H9 (cell line): ENCODE results near the gene XK. TPM values are rescaled to one million over a fixed set of nuclear protein-coding genes. Genes with fewer than 3 reads are reported as not detected.

ENCODE experiments used
- DNase-seq: peaks from one replicate; pipeline ENCODE4 v3.0.0-alpha.2; 2017
- H2AFZ ChIP-seq: one replicate; pipeline ENCODE4 v1.6.1; 2013; ENCODE audit warnings: mild to moderate bottlenecking, low read length, control low read depth, moderate library complexity
- H2AK5ac ChIP-seq: 2 replicates; pipeline ENCODE4 v1.6.1; 2013; ENCODE audit warnings: low read length, control low read depth, mixed read lengths; ENCODE audit not compliant: insufficient read length
- H2BK120ac ChIP-seq: one replicate; pipeline ENCODE4 v1.6.1; 2013; ENCODE audit warnings: low read depth, mild to moderate bottlenecking, low read length, control low read depth, inconsistent platforms; ENCODE audit not compliant: poor library complexity, severe bottlenecking
- H2BK12ac ChIP-seq: 2 replicates; pipeline ENCODE4 v1.6.1; 2013; ENCODE audit warnings: low read length, control low read depth, mixed read lengths, low read depth; ENCODE audit not compliant: insufficient read length
- H2BK15ac ChIP-seq: 2 replicates; pipeline ENCODE4 v1.6.1; 2013; ENCODE audit warnings: low read depth, low read length, control low read depth
- H2BK20ac ChIP-seq: one replicate; pipeline ENCODE4 v1.6.1; 2013; ENCODE audit warnings: low read depth, mild to moderate bottlenecking, low read length, control low read depth, inconsistent platforms; ENCODE audit not compliant: poor library complexity, severe bottlenecking
- H2BK5ac ChIP-seq: 2 replicates; pipeline ENCODE4 v1.6.1; 2013; ENCODE audit warnings: low read length, control low read depth, mixed read lengths; ENCODE audit not compliant: insufficient read length
- H3K14ac ChIP-seq: 2 replicates; pipeline ENCODE4 v1.6.1; 2013; ENCODE audit warnings: low read length, control low read depth; ENCODE audit not compliant: insufficient read depth
- H3K18ac ChIP-seq: 2 replicates; pipeline ENCODE4 v1.6.1; 2013; ENCODE audit warnings: low read depth, mild to moderate bottlenecking, mixed read lengths, low read length, control low read depth; ENCODE audit not compliant: insufficient read length
- H3K23ac ChIP-seq: 2 replicates; pipeline ENCODE4 v1.6.1; 2013; ENCODE audit warnings: low read length, control low read depth, mixed read lengths, low read depth; ENCODE audit not compliant: insufficient read length
- H3K23me2 ChIP-seq: 2 replicates; pipeline ENCODE4 v1.6.1; 2013; ENCODE audit warnings: low read depth, mild to moderate bottlenecking, mixed read lengths, low read length, control low read depth; ENCODE audit not compliant: insufficient read length, poor library complexity, severe bottlenecking
- H3K27ac ChIP-seq: 2 replicates; pipeline ENCODE4 v1.5.1; 2013; ENCODE audit warnings: low read length, control low read depth, mixed read lengths, low read depth; ENCODE audit not compliant: insufficient read length
- H3K27me3 ChIP-seq: 2 replicates; pipeline ENCODE4 v1.6.1; 2013; ENCODE audit warnings: low read length, control low read depth, inconsistent platforms; ENCODE audit not compliant: insufficient read depth
- H3K4ac ChIP-seq: 2 replicates; pipeline ENCODE4 v1.6.1; 2013; ENCODE audit warnings: low read depth, mild to moderate bottlenecking, control low read depth, inconsistent platforms, low read length, moderate library complexity
- H3K4me1 ChIP-seq: 2 replicates; pipeline ENCODE4 v1.6.1; 2013; ENCODE audit warnings: low read length, control low read depth, inconsistent platforms; ENCODE audit not compliant: insufficient read depth
- H3K4me2 ChIP-seq: 2 replicates; pipeline ENCODE4 v1.6.1; 2013; ENCODE audit warnings: low read length, control low read depth, mixed read lengths; ENCODE audit not compliant: insufficient read length, insufficient read depth
- H3K56ac ChIP-seq: 2 replicates; pipeline ENCODE4 v1.6.1; 2013; ENCODE audit warnings: low read depth, mild to moderate bottlenecking, mixed read lengths, low read length, control low read depth; ENCODE audit not compliant: insufficient read length
- H3K79me1 ChIP-seq: 2 replicates; pipeline ENCODE4 v1.6.1; 2013; ENCODE audit warnings: low read depth, mild to moderate bottlenecking, moderate library complexity, low read length, control low read depth, inconsistent platforms; ENCODE audit not compliant: insufficient read depth, poor library complexity, severe bottlenecking
- H3K79me2 ChIP-seq: 2 replicates; pipeline ENCODE4 v1.6.1; 2013; ENCODE audit warnings: low read length, control low read depth, inconsistent platforms; ENCODE audit not compliant: insufficient read depth
- H3K9ac ChIP-seq: 2 replicates; pipeline ENCODE4 v1.6.1; 2013; ENCODE audit warnings: low read length, control low read depth, mixed read lengths; ENCODE audit not compliant: insufficient read length; ENCODE audit errors: extremely low read depth
- H3K9me3 ChIP-seq: one replicate; pipeline ENCODE4 v1.6.1; 2013; ENCODE audit warnings: low read depth, low read length, inconsistent platforms; ENCODE audit not compliant: control insufficient read depth
- H3T11ph ChIP-seq: one replicate; pipeline ENCODE4 v1.6.1; 2013; ENCODE audit warnings: mild to moderate bottlenecking, low read length, control low read depth, inconsistent platforms
- H4K20me1 ChIP-seq: one replicate; pipeline ENCODE4 v1.6.1; 2013; ENCODE audit not compliant: control insufficient read depth, insufficient read length, insufficient read depth
- H4K5ac ChIP-seq: 2 replicates; pipeline ENCODE4 v1.6.1; 2013; ENCODE audit warnings: low read depth, mild to moderate bottlenecking, mixed read lengths, low read length, control low read depth; ENCODE audit not compliant: insufficient read length
- H4K8ac ChIP-seq: replicated peaks from 2 replicates; pipeline ENCODE4 v1.6.1; 2013; ENCODE audit warnings: low read length, control low read depth, mixed read lengths, low read depth; ENCODE audit not compliant: insufficient read length
- H4K91ac ChIP-seq: 2 replicates; pipeline ENCODE4 v1.6.1; 2013; ENCODE audit warnings: low read depth, mild to moderate bottlenecking, moderate library complexity, mixed read lengths, low read length, control low read depth; ENCODE audit not compliant: insufficient read length
- H3K27ac Mint-ChIP-seq, 3 experiments: 2 replicates in 2 of 3; 3 replicates in 1 of 3; pipeline ENCODE4 v1.8.0; 2020 to 2021; ENCODE audit warnings: mixed read lengths in 3 of 3, mild to moderate bottlenecking in 1 of 3, moderate library complexity in 1 of 3
- H3K27me3 Mint-ChIP-seq: 2 replicates; pipeline ENCODE4 v1.8.0; 2021; ENCODE audit warnings: low read depth, mild to moderate bottlenecking, moderate library complexity, mixed read lengths
- H3K36me3 Mint-ChIP-seq, 3 experiments: 2 replicates in 2 of 3; 3 replicates in 1 of 3; pipeline ENCODE4 v1.8.0; 2020 to 2021; ENCODE audit warnings: low read depth in 3 of 3, mixed read lengths in 3 of 3; ENCODE audit not compliant: insufficient read depth in 1 of 3
- H3K4me1 Mint-ChIP-seq, 2 experiments: 2 replicates each; pipeline ENCODE4 v1.8.0; 2020; ENCODE audit warnings: mixed read lengths in 2 of 2
- H3K4me3 Mint-ChIP-seq, 2 experiments: 2 replicates in 1 of 2; 3 replicates in 1 of 2; pipeline ENCODE4 v1.8.0; 2020 to 2021; ENCODE audit warnings: mild to moderate bottlenecking in 2 of 2, mixed read lengths in 2 of 2, moderate library complexity in 1 of 2
- H3K9me3 Mint-ChIP-seq, 2 experiments: 2 replicates in 1 of 2; 3 replicates in 1 of 2; pipeline ENCODE4 v1.8.0; 2020; ENCODE audit warnings: mild to moderate bottlenecking in 2 of 2, mixed read lengths in 2 of 2, moderate library complexity in 1 of 2
- CTCF ChIP-seq: fragments of 200-600 bp; sonication (generic); conservative IDR thresholded peaks from 3 replicates; pipeline ENCODE4 v1.8.0; 2021; ENCODE audit warnings: antibody characterized with exemption, mild to moderate bottlenecking
- total RNA-seq: library from RNA; stranded (reverse); gene quantifications from 2 replicates; pipeline ENCODE4 v1.2.1, GENCODE V29; 2021

Gene XK
- total RNA-seq, 1 experiment from 2014 or later: 0.85 TPM

DNA sequence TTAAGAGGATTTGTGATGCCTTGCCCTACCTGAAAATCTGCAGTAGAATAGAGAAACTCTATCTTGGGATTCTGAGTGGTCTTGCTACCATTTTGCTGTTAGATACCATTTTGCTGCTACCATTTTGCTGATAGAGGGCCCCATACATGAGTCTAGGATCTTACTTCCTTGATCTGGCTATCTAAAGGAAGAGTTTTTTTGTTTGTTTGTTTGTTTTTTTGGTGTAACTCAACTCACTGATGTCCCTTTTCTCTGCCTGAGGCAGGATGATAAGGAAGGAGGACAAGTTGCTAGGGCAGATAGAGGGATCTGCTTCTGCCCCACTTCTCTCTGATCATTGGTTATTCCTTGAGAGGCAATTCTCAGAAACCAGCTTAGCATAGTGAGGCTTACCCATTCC lies 31.0 kb downstream of the XK start:
- Histone ChIP-seq H3K9me3 (no peaks in the 10 kb centered on the region), H3K4me1 (no peaks in the 10 kb centered on the region), H3K4ac (no peak overlapping the region), H4K8ac (no peak overlapping the region), H3K18ac (no peak overlapping the region), H3K27me3 (no peaks in the 10 kb centered on the region), H3K79me1 (no peaks in the 10 kb centered on the region), H3K9ac (no peak overlapping the region), H3K23ac (no peak overlapping the region), H4K91ac (no peak overlapping the region), H4K5ac (no peak overlapping the region), H3K79me2 (no peaks in the 10 kb centered on the region), H2BK120ac (no peak overlapping the region), H2AK5ac (no peak overlapping the region), H2BK5ac (no peak overlapping the region), H2BK12ac (no peak overlapping the region), H3K56ac (no peak overlapping the region), H3K4me2 (no peak overlapping the region), H3T11ph (no peak overlapping the region), H3K27ac (no peak overlapping the region), H2BK15ac (no peak overlapping the region), H2AFZ (no peak overlapping the region), H3K14ac (no peak overlapping the region), H4K20me1 (no peaks in the 10 kb centered on the region), H2BK20ac (no peak overlapping the region), H3K23me2 (no peaks in the 10 kb centered on the region)
- Mint-ChIP-seq H3K4me3 (no peak overlapping the region), H3K9me3 (peaks cover 47 to 57% of the 10 kb centered on the region in 2 experiments), H3K27ac (no peak overlapping the region), H3K4me1 (no peaks in the 10 kb centered on the region), H3K27me3 (no peaks in the 10 kb centered on the region), H3K36me3 (no peaks in the 10 kb centered on the region)
- DNase-seq: no peak
- no peak for TF ChIP-seq CTCF
